HepG2 (cell line): ENCODE results near the gene PAQR6. TPM values are rescaled to one million over a fixed set of nuclear protein-coding genes. Genes with fewer than 3 reads are reported as not detected.

Source experiments
- ATF2 ChIP-seq: sonication (generic); formaldehyde crosslinking; IDR thresholded peaks from 2 replicates; pipeline ENCODE4 v1.4.0; 2020; ENCODE audit warnings: missing genetic modification reagents
- CREB1 ChIP-seq, 2 experiments: fragments of 450-650 bp in 1 of 2; IDR thresholded peaks; 2 replicates each; pipeline ENCODE4 v1.6.1; 2016 to 2017; ENCODE audit warnings: control low read depth in 1 of 2, mild to moderate bottlenecking in 1 of 2, missing compliant biosample characterization in 1 of 2, missing genetic modification characterization in 1 of 2
- MAFK ChIP-seq, 2 experiments: IDR thresholded peaks in 1 of 2; conservative IDR thresholded peaks in 1 of 2; 2 replicates each; pipeline ENCODE4 v1.6.1; 2011; ENCODE audit warnings: improper control_type of control experiment in 2 of 2, low read length in 2 of 2
- MEIS2 ChIP-seq: sonication (generic); formaldehyde crosslinking; IDR thresholded peaks from 2 replicates; pipeline ENCODE4 v1.9.0; 2021; ENCODE audit warnings: mild to moderate bottlenecking, missing genetic modification reagents
- MLLT10 ChIP-seq: sonication (generic); formaldehyde crosslinking; IDR thresholded peaks from 2 replicates; pipeline ENCODE4 v1.4.0; 2020; ENCODE audit warnings: missing genetic modification reagents
- MLX ChIP-seq: IDR thresholded peaks from 2 replicates; pipeline ENCODE4 v1.6.1; 2016
- NCOR1 ChIP-seq: fragments of 200-600 bp; sonication (generic); IDR thresholded peaks from 2 replicates; pipeline ENCODE4 v1.7.0; 2017; ENCODE audit warnings: antibody characterized with exemption, low read length, borderline replicate concordance
- ONECUT2 ChIP-seq: sonication (generic); formaldehyde crosslinking; IDR thresholded peaks from 2 replicates; pipeline ENCODE4 v1.4.0; 2020; ENCODE audit warnings: missing genetic modification reagents
- PHF21A ChIP-seq: sonication (generic); formaldehyde crosslinking; IDR thresholded peaks from 2 replicates; pipeline ENCODE4 v1.5.0; 2020; ENCODE audit warnings: mild to moderate bottlenecking, missing genetic modification reagents
- PLSCR1 ChIP-seq: sonication (generic); formaldehyde crosslinking; IDR thresholded peaks from 2 replicates; pipeline ENCODE4 v1.5.0; 2020; ENCODE audit warnings: missing genetic modification reagents, mild to moderate bottlenecking, borderline replicate concordance
- SP5 ChIP-seq: IDR thresholded peaks from 2 replicates; pipeline ENCODE4 v1.6.1; 2016; ENCODE audit warnings: low read depth, borderline replicate concordance
- TFDP2 ChIP-seq: sonication (generic); formaldehyde crosslinking; IDR thresholded peaks from 2 replicates; pipeline ENCODE4 v1.4.0; 2020; ENCODE audit warnings: missing genetic modification reagents
- TOPORS ChIP-seq: sonication (generic); formaldehyde crosslinking; IDR thresholded peaks from 2 replicates; pipeline ENCODE4 v1.8.0; 2023; ENCODE audit warnings: mild to moderate bottlenecking, missing genetic modification reagents
- ZNF124 ChIP-seq: sonication (generic); formaldehyde crosslinking; IDR thresholded peaks from 2 replicates; pipeline ENCODE4 v1.4.0; 2020; ENCODE audit warnings: missing genetic modification reagents
- ZNF160 ChIP-seq: sonication (generic); formaldehyde crosslinking; IDR thresholded peaks from 2 replicates; pipeline ENCODE4 v1.8.0; 2022; ENCODE audit warnings: mild to moderate bottlenecking, inconsistent platforms, missing genetic modification reagents
- ZNF18 ChIP-seq: sonication (generic); formaldehyde crosslinking; IDR thresholded peaks from 2 replicates; pipeline ENCODE4 v1.8.0; 2022; ENCODE audit warnings: mild to moderate bottlenecking, missing genetic modification reagents; ENCODE audit not compliant: insufficient replicate concordance
- ZNF333 ChIP-seq: sonication (generic); formaldehyde crosslinking; IDR thresholded peaks from 2 replicates; pipeline ENCODE4 v1.4.0; 2020; ENCODE audit warnings: mild to moderate bottlenecking, missing genetic modification reagents, borderline replicate concordance
- ZNF414 ChIP-seq: sonication (generic); formaldehyde crosslinking; IDR thresholded peaks from 2 replicates; pipeline ENCODE4 v1.5.0; 2020; ENCODE audit warnings: missing genetic modification reagents
- ZNF564 ChIP-seq: sonication (generic); formaldehyde crosslinking; IDR thresholded peaks from 2 replicates; pipeline ENCODE4 v1.8.1; 2023; ENCODE audit warnings: mild to moderate bottlenecking, missing genetic modification reagents
- ZNF619 ChIP-seq: sonication (generic); formaldehyde crosslinking; IDR thresholded peaks from 2 replicates; pipeline ENCODE4 v1.4.0; 2020; ENCODE audit warnings: mild to moderate bottlenecking, missing genetic modification reagents
- ZNF644 ChIP-seq: IDR thresholded peaks from 2 replicates; pipeline ENCODE4 v1.6.1; 2016; ENCODE audit warnings: low read depth
- polyA plus RNA-seq, 8 experiments: library from polyadenylated mRNA; depleted of rRNA in 3 of 8; stranded (reverse) in 7 of 8; unstranded in 1 of 8; fragments of >200 nt; fragmentation: Illumina TruSeq in 4 of 8; extraction: Trizol in 4 of 8; gene quantifications; 2 replicates each; pipeline versions ENCODE4 v1.2.1 to v1.2.3, GENCODE V29; 2011 to 2016; ENCODE audit warnings: low read depth in 4 of 8, missing spikeins in 1 of 8, mixed read lengths in 1 of 8; ENCODE audit not compliant: insufficient read depth in 1 of 8
- total RNA-seq, 5 experiments: library from RNA; depleted of rRNA; stranded (reverse); fragments of >200 nt; fragmentation: Illumina TruSeq; extraction: Trizol; gene quantifications; 2 replicates each; pipeline ENCODE4 v1.2.3, GENCODE V29; 2016; ENCODE audit warnings: low read depth in 1 of 5

The PAQR6 gene
- total and polyA plus RNA-seq, 2 of the 13 experiments (the other 11 are each of a cell fraction or from before 2014, with no cell fraction given) = 0.82 to 1.4 TPM

GRCh38 chr1:156291226-156292061, 43.6 kb upstream of the PAQR6 start (continued):
- TF ChIP-seq MLX (CRISPR knock-in tag) (peak; percentile 45; the same call in 1 of the 2 replicates), PLSCR1 (no peak), TFDP2 (CRISPR knock-in tag) (0 out of 2 replicates have a peak, but pooled peaks have one; percentile 46), ZNF619 (peak; percentile 17; the same call in 1 of the 2 replicates), MAFK (conservative IDR thresholded peaks at IDR 0.05 in 1 of 2, IDR thresholded peaks at IDR 0.05 in 1 of 2; ENCODE audit: low read length in 2 of 2) (0 out of 4 replicates have a peak, but pooled peaks of 1 of the 2 experiments have one; percentile 0), TOPORS (CRISPR knock-in tag) (peak; percentile 51; the same call in 1 of the 2 replicates), ATF2 (CRISPR knock-in tag) (peak; percentile 21), MLLT10 (CRISPR knock-in tag) (no peak), ZNF644 (CRISPR knock-in tag) (peak; percentile 64), ZNF124 (CRISPR knock-in tag) (no peak), MEIS2 (peak; percentile 73), ZNF414 (CRISPR knock-in tag) (peak; percentile 50; the same call in 1 of the 2 replicates), ONECUT2 (CRISPR knock-in tag) (0 out of 2 replicates have a peak, but pooled peaks have one; percentile 54), NCOR1 (peak; percentile 84), SP5 (CRISPR knock-in tag) (peak; percentile 78), ZNF333 (CRISPR knock-in tag) (no peak), ZNF564 (CRISPR knock-in tag) (no peak), ZNF18 (peak; percentile 51), CREB1 (IDR thresholded peaks at IDR 0.05) (peak; percentile 38; the same call in 1 of the 2 replicates), CREB1 (CRISPR knock-in tag; IDR thresholded peaks at IDR 0.05) (no peak), PHF21A (CRISPR knock-in tag) (peak; percentile 85), ZNF160 (0 out of 2 replicates have a peak, but pooled peaks have one; percentile 30)
